ENCODE data around the gene MARCHF3. TPM values are rescaled to one million over a fixed set of nuclear protein-coding genes. Genes with fewer than 3 reads are reported as not detected.

MARCHF3 gene
- total and polyA plus RNA-seq, 2 of the 13 experiments (the other 11 are each of a cell fraction or from before 2014, with no cell fraction given), result 4.8 to 11.9 TPM

DNA sequence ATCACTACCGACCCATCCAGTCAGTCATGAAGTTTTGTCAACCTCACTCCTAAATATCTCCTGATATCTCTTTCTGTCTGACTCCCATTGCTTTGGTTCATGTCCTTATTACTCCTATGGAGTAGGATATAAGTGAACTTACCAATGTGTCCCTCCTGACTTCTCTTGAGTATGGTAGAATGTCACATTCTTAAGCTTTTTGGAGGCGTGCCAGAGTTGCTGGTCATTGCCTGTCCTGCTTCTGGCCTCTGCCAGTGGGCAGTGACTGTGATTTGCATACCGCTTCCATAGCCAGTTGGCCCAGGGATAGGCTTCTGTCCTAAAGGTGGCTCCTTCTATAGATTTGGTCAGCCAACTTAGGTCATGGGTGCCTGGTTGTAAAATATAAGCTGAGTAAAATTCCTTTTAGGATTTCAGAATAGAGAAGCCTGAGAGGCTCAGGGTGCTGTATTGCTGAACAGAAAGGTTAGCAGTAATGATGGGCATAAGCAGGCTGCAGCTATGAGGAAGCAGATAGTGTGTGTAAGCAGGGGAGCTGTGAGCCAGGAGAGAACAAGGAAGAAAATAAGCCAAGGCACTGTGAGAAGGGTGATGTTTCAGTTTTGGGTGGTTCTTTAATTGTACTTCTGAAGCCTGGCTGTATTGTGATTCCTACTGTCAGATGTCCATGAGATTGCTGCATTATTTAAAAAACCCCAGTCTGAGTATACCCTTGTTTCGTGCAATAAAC, 16.1 kb upstream of the MARCHF3 start (continued):
- TF ChIP-seq HNRNPK (IDR thresholded peaks at IDR 0.05; ENCODE audit: low read depth, low read length, poor library complexity, severe bottlenecking), result no peak
- no peak for TF ChIP-seq SP140L (CRISPR knock-in tag; IDR thresholded peaks at IDR 0.05; ENCODE audit: borderline replicate concordance)
- TF ChIP-seq, protein P1, sequence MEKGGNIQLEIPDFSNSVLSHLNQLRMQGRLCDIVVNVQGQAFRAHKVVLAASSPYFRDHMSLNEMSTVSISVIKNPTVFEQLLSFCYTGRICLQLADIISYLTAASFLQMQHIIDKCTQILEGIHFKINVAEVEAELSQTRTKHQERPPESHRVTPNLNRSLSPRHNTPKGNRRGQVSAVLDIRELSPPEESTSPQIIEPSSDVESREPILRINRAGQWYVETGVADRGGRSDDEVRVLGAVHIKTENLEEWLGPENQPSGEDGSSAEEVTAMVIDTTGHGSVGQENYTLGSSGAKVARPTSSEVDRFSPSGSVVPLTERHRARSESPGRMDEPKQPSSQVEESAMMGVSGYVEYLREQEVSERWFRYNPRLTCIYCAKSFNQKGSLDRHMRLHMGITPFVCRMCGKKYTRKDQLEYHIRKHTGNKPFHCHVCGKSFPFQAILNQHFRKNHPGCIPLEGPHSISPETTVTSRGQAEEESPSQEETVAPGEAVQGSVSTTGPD (CRISPR knock-in tag; IDR thresholded peaks at IDR 0.05), result no peak
- no peak for TF ChIP-seq NFKBIZ (CRISPR knock-in tag; IDR thresholded peaks at IDR 0.05)

DNA sequence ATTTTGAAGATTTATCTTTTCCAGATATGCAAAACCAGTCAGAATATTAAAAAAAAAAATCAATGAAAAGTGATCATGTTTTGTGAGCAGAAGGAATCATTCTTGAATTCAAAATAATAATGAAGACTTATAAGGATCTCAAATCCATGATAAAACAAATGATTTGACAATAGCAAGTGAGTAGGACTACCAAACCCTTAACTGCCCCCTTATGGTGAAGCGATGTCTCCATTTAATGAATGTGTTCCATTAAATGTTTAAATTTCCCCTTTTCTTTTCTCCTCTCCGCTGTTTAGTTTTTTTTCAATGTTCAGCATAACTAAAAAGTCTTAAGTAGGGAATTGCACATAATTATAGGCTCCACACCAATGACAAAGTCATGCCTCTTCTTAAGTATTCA, 12.2 kb upstream of the MARCHF3 start:
- intact Hi-C loops (cut with micrococcal nuclease; ENCODE audit: unreplicated experiment), result no loop called here
- Histone ChIP-seq H3K27me3 (ENCODE audit: control insufficient read depth in 1 of 2, insufficient read depth in 2 of 2, low read length in 2 of 2) (no peaks in the 10 kb centered on the region), H4K20me1 (ENCODE audit: insufficient read depth, low read length) (no peaks in the 10 kb centered on the region), H2AFZ (ENCODE audit: low read length) (no peak overlapping the region), H3K4me3 (replicated peaks in 1 of 3; ENCODE audit: insufficient read depth in 1 of 3, low read depth in 2 of 3, low read length in 3 of 3) (no peak overlapping the region), H3K27ac (ENCODE audit: extremely low read length, insufficient read depth, low read length) (no peak overlapping the region), H3K4me1 (ENCODE audit: insufficient read depth, low read length) (no peaks in the 10 kb centered on the region), H3K9ac (ENCODE audit: insufficient read depth, low read depth, low read length) (no peak overlapping the region), H3K36me3 (replicated peaks in 1 of 2; ENCODE audit: control insufficient read depth in 1 of 2, insufficient read depth in 2 of 2, low read length in 2 of 2) (no peaks in the 10 kb centered on the region; a peak in 1 of 5 replicates), H3K79me2 (ENCODE audit: insufficient read depth, low read length) (no peaks in the 10 kb centered on the region), H3K9me3 (ENCODE audit: low read length) (no peaks in the 10 kb centered on the region), H3K4me2 (ENCODE audit: low read depth, low read length) (no peak overlapping the region)
- FAIRE-seq, result no peak
- CTCF ChIA-PET (ENCODE audit: low intra/inter-chr PET ratio, low total read pairs), result no interaction called here
- in situ Hi-C loops (cut with HindIII; ENCODE audit: extremely low pct_ligation_motif_present, low pct_unique_long_range_greater_than_20kb), result loop anchor here (25.0 kb wide), 1 partner anchor 380 kb away; no protein-coding TSS in a partner anchor
- no peak for ATAC-seq
- POLR2A ChIA-PET, result no interaction called here
- WGBS (ENCODE audit: low lambda C conversion rate), result 96% methylated on average over 2 of the region's 2 CpGs
- no TSS peak for BruUV-seq (replicated peaks)
- DNase-seq (ENCODE audit: low spot score), result no peak
- TF ChIP-seq EZH2 (conservative IDR thresholded peaks at IDR 0.05; ENCODE audit: low read depth, low read length), result no peak
- TF ChIP-seq ZNF562 (CRISPR knock-in tag; IDR thresholded peaks at IDR 0.05; ENCODE audit: borderline replicate concordance), result no peak
- no peak for TF ChIP-seq RFX3 (CRISPR knock-in tag; IDR thresholded peaks at IDR 0.05)
- TF ChIP-seq, protein P2, sequence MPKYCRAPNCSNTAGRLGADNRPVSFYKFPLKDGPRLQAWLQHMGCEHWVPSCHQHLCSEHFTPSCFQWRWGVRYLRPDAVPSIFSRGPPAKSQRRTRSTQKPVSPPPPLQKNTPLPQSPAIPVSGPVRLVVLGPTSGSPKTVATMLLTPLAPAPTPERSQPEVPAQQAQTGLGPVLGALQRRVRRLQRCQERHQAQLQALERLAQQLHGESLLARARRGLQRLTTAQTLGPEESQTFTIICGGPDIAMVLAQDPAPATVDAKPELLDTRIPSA (CRISPR knock-in tag; IDR thresholded peaks at IDR 0.05; ENCODE audit: borderline replicate concordance), result no peak
- no peak for TF ChIP-seq PRPF4 (IDR thresholded peaks at IDR 0.05; ENCODE audit: low read depth, low read length, poor library complexity, severe bottlenecking)
- TF ChIP-seq, protein P3, sequence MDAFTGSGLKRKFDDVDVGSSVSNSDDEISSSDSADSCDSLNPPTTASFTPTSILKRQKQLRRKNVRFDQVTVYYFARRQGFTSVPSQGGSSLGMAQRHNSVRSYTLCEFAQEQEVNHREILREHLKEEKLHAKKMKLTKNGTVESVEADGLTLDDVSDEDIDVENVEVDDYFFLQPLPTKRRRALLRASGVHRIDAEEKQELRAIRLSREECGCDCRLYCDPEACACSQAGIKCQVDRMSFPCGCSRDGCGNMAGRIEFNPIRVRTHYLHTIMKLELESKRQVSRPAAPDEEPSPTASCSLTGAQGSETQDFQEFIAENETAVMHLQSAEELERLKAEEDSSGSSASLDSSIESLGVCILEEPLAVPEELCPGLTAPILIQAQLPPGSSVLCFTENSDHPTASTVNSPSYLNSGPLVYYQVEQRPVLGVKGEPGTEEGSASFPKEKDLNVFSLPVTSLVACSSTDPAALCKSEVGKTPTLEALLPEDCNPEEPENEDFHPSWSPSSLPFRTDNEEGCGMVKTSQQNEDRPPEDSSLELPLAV (CRISPR knock-in tag; conservative IDR thresholded peaks at IDR 0.05; ENCODE audit: low read depth), result no peak
- TF ChIP-seq HOXA5 (CRISPR knock-in tag; IDR thresholded peaks at IDR 0.05), result no peak
- no peak for TF ChIP-seq BRCA1 (CRISPR knock-in tag; IDR thresholded peaks at IDR 0.05)
- TF ChIP-seq, protein P4, sequence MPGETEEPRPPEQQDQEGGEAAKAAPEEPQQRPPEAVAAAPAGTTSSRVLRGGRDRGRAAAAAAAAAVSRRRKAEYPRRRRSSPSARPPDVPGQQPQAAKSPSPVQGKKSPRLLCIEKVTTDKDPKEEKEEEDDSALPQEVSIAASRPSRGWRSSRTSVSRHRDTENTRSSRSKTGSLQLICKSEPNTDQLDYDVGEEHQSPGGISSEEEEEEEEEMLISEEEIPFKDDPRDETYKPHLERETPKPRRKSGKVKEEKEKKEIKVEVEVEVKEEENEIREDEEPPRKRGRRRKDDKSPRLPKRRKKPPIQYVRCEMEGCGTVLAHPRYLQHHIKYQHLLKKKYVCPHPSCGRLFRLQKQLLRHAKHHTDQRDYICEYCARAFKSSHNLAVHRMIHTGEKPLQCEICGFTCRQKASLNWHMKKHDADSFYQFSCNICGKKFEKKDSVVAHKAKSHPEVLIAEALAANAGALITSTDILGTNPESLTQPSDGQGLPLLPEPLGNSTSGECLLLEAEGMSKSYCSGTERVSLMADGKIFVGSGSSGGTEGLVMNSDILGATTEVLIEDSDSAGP (CRISPR knock-in tag; IDR thresholded peaks at IDR 0.05; ENCODE audit: borderline replicate concordance), result no peak
- TF ChIP-seq NFYB (CRISPR knock-in tag; IDR thresholded peaks at IDR 0.05), result no peak
- TF ChIP-seq, protein P5, sequence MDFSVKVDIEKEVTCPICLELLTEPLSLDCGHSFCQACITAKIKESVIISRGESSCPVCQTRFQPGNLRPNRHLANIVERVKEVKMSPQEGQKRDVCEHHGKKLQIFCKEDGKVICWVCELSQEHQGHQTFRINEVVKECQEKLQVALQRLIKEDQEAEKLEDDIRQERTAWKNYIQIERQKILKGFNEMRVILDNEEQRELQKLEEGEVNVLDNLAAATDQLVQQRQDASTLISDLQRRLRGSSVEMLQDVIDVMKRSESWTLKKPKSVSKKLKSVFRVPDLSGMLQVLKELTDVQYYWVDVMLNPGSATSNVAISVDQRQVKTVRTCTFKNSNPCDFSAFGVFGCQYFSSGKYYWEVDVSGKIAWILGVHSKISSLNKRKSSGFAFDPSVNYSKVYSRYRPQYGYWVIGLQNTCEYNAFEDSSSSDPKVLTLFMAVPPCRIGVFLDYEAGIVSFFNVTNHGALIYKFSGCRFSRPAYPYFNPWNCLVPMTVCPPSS (IDR thresholded peaks at IDR 0.05), result no peak
